ENCODE measurements around the gene CDHR3.

CDHR3 gene

DNA sequence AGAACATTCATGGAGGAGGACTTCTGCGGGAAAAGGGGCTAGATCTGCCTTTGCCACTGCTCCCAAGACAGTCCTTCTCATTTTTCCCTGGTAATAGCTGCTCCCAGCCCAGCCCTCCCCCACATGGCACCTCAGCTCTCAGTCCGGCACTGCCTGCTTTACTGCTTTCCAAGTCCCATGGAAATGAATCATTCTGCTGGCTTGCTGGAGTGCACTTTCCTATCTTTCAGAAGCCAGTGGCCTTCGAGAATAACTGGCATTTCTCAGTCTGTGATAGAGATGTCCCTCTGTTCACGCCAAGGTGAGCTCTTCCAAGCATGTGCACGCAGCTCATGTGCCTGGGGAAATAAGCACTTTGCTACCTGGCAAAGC lies 87.7 kb downstream of the CDHR3 start:
- peak in 2 of 14 donors; percentile 10 to 14 for DNase-seq

DNA sequence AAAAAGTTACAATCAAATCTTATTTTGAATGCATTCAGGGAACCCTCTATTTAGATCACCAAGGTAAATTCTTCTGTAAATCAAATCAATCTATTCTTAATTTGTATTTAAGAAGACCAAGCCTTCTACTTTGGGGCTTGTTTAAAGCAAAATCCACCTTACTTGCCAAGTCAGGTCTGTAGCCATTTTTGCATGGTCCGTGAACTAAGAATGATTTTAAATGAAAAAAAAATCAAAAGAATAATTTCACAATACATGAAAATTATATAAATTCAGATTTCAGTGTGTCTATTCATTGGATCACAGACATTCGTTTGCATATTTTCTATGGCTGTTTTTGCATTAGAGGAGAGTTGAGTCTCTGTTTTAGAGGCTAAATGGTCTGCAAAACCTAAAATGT lies 89.6 kb downstream of the CDHR3 start:
- no peak for DNase-seq

DNA sequence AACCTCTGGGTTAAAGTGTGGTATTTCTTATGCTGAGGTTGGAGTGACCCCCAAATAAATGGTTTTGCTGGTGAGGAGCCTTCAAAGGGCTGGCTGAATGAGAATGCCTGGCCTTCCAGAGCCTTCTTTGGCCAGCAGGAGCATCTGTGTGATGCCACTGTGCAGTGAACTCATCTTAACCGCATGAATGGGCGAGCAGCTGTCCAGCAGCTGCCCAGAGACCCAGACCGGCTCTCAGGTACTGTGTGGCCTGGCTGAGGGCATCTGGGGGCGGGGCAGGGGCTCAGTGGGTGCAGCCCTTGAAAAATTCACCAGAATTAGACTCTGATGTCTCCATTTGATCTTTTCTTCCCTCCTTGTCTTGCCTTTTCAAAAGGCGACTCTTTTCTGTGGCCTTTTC lies 90.0 kb downstream of the CDHR3 start:
- DNase-seq, result no peak

DNA sequence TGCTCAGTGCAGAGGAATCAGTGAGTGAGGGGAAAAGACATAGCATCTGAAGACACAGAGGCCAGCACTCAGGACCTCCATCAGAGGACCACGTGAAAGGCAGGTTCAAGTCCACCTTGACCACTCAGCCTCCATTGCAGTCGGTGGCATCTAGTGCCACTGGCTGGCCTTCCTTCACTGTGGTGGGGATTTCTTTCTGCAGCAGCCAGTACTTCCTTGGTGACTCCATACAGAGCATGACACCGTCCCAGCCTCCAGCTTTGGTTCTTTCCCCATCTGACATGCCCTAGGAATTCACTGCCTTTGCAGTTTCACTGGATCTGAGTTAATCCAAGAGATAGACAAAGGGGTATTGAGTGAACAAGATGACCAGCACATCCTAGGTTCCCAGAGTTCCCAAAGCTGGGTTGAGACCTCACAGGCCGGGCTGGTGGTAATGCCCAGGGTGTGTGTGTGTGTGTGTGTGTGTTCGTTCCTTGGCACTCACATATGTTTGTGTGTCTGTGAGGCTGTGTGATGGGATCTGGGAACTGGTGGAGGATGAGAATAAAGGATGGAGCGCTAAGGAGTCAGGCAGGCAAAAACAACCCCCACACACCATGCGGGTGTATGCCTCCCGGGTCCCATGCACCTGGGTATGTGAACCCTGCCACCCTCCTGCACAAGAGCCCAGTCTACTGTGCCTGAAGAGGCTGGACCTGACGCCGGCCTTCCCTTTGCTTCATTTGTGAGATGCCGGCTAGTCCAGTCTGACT lies 91.3 kb downstream of the CDHR3 start:
- peak in 2 of 14 donors; percentile 6 to 17 for DNase-seq

DNA sequence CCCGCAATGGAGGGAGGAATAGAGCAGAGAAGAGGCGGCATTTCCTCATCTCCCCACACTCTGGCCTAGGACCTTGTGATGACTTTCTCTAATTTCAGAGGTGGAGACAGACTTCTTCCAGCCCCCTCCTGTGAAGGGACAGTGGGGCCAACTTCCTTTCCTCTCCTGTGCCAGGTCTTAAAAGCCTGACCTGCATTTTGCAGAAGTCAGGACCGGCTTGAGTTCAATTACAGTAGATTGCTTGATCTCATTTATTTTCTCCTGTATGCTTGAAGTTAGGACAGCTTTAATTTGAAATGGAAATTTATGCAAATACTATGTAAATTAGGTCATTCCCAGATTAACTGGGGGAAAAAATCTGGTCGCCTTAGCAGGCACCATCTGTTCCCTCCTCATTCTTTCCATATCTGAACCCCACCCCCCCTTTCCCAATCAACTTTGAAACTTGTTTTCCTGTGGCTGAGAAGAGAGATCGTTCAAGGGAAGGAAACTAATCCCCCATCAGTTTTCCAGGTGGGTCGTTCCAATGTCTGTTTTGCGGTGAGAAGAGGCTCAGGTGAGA lies 92.0 kb downstream of the CDHR3 start:
- DNase-seq, result peak in 1 of 14 donors; percentile 55

DNA sequence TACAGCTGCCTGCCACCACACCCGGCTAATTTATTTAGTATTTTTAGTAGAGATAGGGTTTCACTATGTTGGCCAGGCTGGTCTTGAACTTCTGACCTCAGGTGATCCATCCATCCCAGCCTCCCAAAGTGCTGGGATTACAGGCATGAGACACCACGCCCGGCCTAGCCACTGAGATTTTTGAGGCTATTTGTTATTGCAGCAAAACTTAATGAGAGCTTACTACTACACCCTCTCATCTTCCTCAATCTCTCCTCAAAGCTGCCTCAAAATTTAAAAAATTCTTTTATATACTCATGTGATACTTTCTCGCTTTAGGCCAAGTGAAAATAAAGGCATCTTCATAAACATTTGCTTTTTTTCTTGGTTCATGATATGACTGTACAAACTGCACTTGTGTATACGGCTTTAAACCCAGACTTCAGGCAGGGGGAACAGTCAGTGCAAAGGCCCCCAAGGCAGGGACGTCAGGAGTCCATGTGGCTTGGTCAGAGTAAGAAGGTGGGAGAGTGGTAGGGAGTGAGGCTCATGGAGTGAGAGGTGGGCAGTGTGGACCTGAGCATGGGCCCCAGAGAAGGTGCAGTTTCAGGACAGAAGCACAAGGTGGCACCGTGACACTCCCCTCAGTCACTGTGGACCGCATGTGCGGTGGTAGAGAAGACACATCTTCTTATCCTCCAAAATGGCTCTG lies 93.6 kb downstream of the CDHR3 start:
- DNase-seq, result peak in 11 of 14 donors; percentile 33 to 63 (median 50)

DNA sequence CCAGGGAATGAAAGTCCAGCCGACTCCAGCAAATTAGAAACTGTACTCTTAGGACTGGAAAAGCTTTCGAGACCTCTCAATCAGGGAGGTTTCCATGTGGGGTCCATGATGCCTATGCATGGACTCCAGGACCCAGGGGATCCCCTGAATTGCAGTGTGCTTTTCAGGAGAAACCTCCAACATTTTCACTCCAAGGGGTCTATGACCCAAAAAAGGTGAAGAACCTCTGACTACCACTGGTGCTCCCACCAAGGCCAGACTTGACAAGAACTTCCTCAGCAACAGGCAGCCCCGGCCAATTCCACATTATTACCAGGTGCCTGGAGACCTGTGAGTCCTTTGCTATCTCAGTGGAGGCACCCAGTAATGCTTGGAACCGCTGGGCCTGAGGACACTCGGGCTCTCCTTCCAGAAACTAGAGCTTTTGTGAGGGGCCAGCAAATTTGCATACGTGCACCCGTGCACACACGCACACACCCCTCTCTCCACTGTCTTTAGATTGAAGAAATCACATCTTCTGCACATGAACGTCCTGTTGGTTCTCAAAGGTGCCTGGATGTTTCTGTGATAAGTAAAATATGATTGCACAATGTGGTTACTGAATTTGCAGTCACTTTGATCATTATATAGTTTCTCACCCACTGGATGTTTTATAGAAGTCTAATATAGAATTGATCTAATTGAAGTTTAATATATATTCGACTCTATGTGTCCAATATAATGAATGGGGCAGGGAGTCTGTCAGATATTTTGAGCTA lies 94.3 kb downstream of the CDHR3 start:
- no peak for DNase-seq

DNA sequence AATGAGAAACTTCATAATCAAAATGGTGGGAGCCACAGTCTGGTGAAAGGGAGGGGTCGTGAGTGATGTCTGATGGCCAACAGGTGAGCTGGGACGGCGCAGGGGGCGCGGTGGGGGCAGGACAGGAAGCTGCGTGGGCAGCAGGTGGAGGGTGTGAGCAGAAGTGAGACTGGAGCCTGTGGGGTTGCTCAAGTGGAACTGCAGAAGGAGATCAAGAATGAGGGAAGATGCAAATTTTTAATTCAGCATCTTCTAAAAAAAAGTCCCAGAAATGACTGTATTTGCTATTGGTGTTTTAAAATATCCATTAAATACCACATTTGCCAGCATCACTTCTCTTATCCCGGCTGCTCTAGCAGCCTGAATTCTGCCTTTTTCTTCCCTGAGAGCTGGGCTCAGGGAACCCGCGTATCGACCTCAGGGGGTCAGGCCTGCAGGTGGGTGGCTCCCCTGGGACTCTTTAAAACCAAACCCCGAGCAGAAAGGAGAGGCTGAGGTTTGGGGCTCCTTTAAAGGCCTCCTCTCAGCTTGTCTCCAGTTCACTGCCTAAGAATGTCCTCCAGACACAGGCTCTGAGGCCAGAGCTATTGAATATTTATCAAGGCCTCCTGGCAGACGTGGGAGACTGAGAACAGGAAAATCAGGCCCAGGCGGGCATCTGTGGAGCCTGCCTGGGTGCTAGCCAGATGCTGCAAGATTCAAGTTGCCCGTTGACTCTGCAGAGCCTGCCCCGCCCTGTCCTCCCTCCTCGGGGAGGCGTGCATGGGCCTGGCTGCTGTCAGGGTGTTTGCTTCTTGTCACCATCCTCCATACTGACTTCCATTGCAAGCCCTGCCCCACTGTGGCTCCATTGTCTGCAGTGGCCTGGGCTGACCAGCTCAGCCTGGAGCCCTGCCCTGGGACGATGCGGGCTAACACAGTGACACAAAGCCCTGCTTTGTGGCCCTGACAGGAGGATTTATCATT lies 95.2 kb downstream of the CDHR3 start:
- DNase-seq, result peak in 13 of 14 donors; percentile 16 to 96 (median 88)

DNA sequence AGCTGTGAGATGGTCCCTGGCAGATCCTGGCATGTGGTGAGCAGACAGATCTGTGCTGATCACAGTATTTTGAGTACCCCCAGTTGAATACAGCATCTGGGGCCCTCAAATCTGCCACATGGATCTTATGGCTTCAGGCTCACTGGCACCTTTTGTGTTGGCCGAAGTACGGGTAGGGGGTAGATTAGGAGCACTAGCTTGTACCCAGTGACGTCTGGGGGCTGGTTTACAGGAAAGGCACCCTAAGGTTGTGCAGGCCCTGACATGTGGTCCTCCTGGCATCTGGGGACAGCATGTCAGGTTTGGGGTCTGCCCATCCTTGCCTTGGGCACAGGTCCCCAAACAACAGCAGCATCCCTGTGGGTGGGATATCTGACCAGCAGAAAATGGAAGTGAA lies 95.9 kb downstream of the CDHR3 start:
- no peak for DNase-seq

DNA sequence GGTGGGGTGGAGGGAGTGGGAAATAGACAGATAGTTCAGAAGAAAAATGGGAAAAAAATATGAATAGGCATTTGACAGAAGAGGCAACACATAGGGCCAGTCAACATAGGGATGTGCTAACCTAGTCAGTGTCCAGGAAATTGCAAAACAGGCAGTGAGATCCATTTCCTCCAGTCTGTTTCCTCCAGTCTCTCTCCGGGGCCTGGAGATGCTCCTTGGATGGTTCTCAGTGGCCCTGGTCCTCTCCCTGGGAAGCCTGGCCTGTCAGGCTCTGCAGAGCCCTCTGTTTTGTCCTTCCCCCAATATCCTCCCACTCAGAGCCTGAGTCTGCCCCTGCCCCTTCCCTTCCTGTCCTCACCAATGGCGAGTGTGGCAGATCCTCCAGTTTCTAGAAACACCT lies 96.5 kb downstream of the CDHR3 start:
- peak in 2 of 14 donors; percentile 8 to 13 for DNase-seq

DNA sequence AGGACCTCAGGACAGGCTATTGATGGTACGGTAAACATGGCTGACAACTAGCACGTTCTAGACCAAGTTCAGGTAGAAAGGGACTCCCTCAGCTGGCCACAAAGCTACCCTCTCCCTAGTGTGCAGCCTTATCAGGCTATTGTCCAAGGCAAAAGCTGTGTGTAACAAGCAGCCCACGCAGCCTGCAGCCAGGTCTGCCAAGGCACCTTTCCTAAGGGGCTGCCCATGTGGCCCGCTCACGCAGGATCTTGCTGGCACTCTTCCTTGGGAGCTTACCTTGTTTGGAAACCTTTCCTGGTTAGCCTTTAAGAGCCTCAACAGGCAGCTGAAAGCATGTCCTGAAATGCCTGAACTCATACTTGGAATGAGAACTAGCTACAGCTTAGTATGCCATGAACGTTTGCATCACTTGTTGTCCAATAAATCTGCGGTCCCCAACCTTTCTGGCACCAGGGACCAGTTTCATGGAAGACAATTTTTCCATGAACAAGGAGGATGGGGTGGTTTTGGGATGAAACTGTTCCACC lies 97.4 kb downstream of the CDHR3 start:
- DNase-seq, result no peak

DNA sequence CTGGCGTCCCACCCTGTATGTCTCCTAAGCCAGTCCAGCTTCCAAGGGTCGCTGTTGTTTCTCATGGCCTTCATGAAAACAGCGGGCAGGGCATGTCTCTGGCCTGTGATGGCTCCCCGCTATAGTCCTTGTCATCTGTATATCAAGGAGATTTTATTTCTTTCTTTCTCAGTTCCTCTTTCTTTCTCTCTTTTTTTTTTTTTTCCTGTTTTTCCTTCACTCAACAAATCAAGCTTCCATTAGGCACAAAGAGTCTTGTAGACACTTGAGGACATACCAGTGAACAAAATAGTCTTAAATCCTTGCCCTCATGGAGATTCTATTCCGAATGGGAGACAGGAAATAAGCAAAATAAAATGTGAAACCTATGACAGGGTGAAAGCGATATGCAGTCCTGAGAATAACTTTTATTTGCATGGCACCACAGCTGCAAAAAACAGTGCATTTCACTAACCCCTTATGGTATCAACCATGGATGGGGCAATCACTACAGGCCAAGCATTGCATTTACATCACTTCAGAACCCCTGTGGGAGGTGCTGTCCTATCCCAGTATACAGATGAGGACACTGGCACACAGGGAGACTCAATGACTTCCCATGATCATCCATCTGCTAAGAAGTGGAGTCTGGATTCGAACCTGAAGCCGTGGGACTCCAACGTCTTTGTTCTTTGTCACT lies 98.4 kb downstream of the CDHR3 start:
- DNase-seq, result no peak

DNA sequence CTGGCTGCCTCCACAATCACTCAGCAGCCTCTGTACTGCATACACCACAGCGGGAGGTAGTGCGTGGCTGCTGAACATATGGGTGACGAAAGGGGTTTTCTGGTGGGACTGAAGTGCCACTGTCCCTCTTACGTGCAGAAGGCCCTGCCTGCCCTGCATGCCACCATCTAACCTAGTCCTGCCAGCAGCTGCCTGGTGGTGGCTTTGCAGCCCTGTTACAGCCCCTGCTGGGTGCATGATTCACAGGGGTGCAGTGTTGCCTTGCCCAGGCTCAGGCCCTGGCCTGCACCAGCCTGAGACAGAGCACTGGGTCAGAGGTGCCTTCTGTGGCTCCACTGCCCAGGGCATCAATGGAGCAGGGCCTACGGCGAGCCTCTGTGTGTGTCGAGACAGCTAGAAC lies 98.9 kb downstream of the CDHR3 start:
- DNase-seq, result peak in 1 of 14 donors; percentile 14

DNA sequence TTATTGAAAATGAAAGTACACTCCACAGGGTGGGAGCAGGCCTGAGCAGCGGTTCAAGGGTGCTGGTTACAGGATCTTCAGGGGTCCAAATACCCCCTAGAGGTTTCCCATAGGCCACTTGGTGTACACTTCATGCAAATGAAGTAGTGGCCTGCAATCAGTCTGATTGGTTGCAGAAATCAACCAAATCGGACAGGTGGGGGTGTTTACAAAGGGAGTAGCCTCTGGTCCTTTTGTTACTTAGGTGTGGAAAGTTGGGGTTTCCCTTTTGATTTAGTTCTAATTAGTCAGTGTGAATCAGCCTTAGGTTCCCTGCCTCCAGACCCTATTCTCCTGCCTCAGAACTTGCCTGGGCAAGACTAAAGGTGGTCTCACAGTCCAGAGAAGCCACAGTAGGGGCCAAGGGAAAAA lies 99.5 kb downstream of the CDHR3 start:
- no peak for DNase-seq

DNA sequence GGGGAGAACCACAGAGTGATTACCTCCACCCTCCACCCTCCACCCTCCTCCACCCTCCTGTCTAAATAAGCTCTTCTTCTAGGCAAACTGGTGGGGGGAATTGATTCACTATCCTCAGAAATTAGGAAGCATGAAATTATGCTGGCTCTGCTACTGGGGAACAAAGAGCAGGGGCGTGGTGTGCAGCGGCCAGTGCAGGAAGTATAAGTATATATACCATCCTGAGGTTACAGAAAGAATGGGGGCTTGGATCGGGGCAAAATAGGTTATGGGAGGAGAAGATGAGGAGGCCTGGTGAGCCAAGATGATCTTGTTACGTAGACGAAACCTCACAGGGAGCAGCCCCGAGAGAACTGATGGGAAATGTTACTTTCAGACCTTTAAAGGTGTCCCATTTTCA lies 100.0 kb downstream of the CDHR3 start:
- DNase-seq, result no peak

DNA sequence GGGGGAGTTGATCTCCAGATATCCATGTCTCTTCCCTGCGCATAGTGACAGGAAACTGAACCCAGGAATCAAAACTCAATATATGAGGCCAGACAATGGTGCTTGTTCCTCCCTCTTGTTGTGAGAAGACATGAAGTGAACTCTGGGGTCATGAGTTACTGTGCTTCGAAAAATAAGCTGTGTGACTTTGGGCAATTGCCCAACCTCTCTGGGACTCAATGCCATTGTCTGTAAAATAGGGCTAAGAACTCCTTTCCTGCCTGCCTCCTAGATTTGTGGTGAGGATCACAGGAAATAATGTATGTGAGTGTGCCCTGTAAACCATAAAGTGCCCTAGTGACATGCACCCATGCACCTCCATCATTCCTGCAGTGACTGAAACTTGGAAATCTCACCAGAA lies 100.6 kb downstream of the CDHR3 start:
- no peak for DNase-seq

DNA sequence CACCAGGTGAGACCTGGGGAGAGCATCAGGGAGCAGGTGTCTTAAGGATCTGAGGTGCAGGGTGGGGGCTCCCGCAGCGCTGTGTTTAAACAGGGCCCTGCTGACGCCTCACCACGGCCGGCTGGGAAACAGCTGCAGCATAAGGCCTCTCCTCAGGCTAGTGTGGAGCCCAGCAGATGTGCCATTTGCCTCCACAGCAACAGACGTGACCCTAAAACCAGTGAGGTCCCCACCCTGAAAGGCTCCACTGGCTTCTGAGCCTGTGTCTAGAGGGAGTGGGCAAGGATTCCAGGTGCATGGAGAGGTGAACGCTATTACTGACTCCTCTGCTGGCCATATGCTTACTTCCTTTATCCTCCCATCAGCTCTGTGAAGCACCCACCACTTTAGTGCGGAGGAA lies 101.3 kb downstream of the CDHR3 start:
- DNase-seq, result no peak

DNA sequence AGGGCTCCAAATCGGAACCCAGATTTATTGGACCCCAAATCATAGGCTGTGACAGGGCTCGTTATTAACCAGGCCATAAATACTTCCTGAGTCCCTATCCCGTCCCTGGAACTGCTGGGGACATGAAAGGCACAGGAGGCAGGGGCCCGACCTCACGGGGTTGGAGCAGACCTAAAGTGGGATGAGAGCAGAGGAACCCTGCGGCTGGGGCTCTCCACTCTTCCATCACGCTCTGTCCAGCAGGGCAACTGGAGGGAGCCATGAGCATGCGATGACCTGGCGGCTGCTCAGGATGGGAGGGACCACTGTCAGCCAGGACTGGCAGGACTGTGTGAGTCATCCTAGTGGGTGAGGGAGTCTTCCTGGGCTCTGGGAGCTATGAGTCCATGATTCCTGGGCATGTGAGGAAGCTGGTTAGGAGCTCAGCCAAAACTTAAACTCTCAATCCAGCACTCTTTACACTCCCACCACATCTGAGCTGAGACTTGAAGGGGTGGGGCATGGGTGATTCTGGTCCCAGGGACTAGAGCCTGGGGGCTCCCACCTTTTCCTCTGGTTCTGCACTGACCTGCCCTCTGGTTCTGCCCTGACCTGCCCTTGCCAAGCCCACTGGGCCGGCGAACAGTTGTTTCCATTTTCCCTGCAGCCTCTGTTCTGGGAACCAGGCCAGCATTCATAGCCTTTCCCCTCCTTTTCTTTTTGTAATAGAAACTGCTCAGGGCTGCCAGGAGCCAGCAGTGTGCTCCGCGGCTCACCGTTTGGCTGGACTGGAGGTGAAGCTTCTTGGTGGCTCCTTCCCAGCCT lies 101.9 kb downstream of the CDHR3 start:
- DNase-seq, result peak; percentile 17 to 91 (median 76)

DNA sequence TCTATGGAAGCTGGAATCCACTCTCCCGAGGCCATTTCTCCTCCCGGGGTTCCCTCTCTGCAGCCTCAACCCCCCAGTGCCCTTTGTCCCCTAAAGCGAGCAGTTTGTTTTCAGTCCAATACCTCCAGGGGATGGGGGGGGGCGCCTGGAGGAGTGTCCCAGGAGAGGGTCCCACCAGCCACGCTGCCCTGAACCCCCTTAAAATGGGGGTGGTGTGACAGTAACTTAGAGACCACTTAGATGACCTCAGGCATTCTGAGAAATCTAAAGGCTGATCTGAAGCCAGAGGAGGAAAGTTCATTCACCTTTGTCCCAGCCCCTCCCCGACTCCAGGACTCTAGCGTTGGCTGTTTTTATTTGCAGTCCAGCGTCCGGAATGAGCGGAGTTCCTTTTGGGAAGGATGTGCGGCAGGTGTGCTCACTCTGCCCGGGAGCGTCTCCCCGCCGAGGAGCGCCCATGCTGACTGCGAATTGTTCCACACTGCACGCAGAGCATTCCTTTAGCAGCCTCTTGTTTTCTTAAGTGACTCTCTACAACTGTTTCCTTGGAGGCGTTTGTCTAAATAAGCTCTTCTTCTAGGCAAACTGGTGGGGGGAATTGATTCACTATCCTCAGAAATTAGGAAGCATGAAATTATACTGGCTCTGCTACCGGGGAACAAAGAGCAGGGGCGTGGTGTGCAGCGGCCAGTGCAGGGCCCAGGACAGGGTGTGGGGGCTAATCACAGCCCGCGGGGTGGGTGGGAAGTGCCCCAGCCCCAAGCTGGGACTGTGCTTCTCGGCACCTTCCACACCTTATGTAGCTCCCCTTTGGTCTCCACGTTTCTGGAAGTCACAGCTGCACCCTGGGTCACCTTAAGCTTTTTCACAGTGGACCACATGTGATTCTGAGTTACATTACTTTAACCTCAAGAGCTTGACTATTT lies 102.8 kb downstream of the CDHR3 start:
- peak in 1 of 14 donors; percentile 56 for DNase-seq

Data from C1 segment of cervical spinal cord (tissue), 14 donors.